OCI-LY1 (cell line): Measurements from ENCODE around the gene UROC1.

Experiments
- H2AFZ ChIP-seq: fragments of 200-600 bp; sonication (generic), shearing (Covaris generic); 2 replicates; pipeline ENCODE4 v1.6.0; 2014; ENCODE audit warnings: antibody characterized with exemption, mild to moderate bottlenecking, low read length
- H3F3A ChIP-seq: fragments of 200-600 bp; sonication (generic), shearing (Covaris generic); 2 replicates; pipeline ENCODE4 v1.6.0; 2014; ENCODE audit warnings: mild to moderate bottlenecking, antibody characterized with exemption, low read length, moderate library complexity; ENCODE audit not compliant: insufficient read depth
- H3K27ac ChIP-seq: fragments of 200-600 bp; sonication (generic); 2 replicates; pipeline ENCODE4 v1.5.1; 2014; ENCODE audit warnings: low read length, mixed run types, mild to moderate bottlenecking, low read depth; ENCODE audit not compliant: poor library complexity, severe bottlenecking
- H3K27me3 ChIP-seq: fragments of 200-600 bp; sonication (generic); 2 replicates; pipeline ENCODE4 v1.6.0; 2014; ENCODE audit warnings: antibody characterized with exemption, mild to moderate bottlenecking, low read length, moderate library complexity; ENCODE audit not compliant: insufficient read depth
- H3K36me3 ChIP-seq: fragments of 200-600 bp; sonication (generic); 2 replicates; pipeline ENCODE4 v1.6.1; 2014; ENCODE audit warnings: mild to moderate bottlenecking, antibody characterized with exemption, low read length, moderate library complexity, mixed read lengths; ENCODE audit not compliant: insufficient read depth
- H3K4me1 ChIP-seq: fragments of 200-600 bp; sonication (generic); 2 replicates; pipeline ENCODE4 v1.5.1; 2014; ENCODE audit warnings: mild to moderate bottlenecking, low read length, moderate library complexity; ENCODE audit not compliant: insufficient read depth, severe bottlenecking
- H3K4me2 ChIP-seq: fragments of 200-600 bp; sonication (generic), shearing (Covaris generic); 2 replicates; pipeline ENCODE4 v1.6.1; 2014; ENCODE audit warnings: low read length
- H3K4me3 ChIP-seq: fragments of 200-600 bp; sonication (generic); 2 replicates; pipeline ENCODE4 v1.5.1; 2014; ENCODE audit warnings: low read length, low read depth, mild to moderate bottlenecking, mixed read lengths; ENCODE audit not compliant: poor library complexity, severe bottlenecking
- H3K79me2 ChIP-seq: fragments of 200-600 bp; shearing (Covaris generic); 2 replicates; pipeline ENCODE4 v1.6.1; 2016; ENCODE audit warnings: mixed run types, low read length, mixed read lengths; ENCODE audit not compliant: insufficient read depth
- H3K9ac ChIP-seq: fragments of 200-600 bp; sonication (generic), shearing (Covaris generic); 2 replicates; pipeline ENCODE4 v1.6.1; 2014; ENCODE audit warnings: mild to moderate bottlenecking, low read length, mixed read lengths
- H3K9me2 ChIP-seq: fragments of 200-600 bp; sonication (generic), shearing (Covaris generic); 2 replicates; pipeline ENCODE4 v1.6.1; 2014; ENCODE audit warnings: low read depth, mild to moderate bottlenecking, low read length, mixed read lengths
- H3K9me3 ChIP-seq: fragments of 200-600 bp; shearing (Covaris generic); 2 replicates; pipeline ENCODE4 v1.6.1; 2014; ENCODE audit warnings: low read length, mixed read lengths
- H4K20me1 ChIP-seq: fragments of 200-600 bp; sonication (generic), shearing (Covaris generic); 2 replicates; pipeline ENCODE4 v1.6.0; 2016; ENCODE audit warnings: mild to moderate bottlenecking, low read length; ENCODE audit not compliant: insufficient read depth
- CTCF ChIP-seq: fragments of 200-600 bp; sonication (generic), shearing (Covaris generic); IDR thresholded peaks from 2 replicates; pipeline ENCODE4 v1.5.1; 2017; ENCODE audit warnings: mild to moderate bottlenecking, antibody characterized with exemption, low read length, moderate library complexity, mixed read lengths
- EZH2 ChIP-seq: fragments of 200-600 bp; sonication (generic), shearing (Covaris generic); IDR thresholded peaks from 2 replicates; pipeline ENCODE4 v1.8.0; 2017; ENCODE audit warnings: borderline replicate concordance, mixed run types, mild to moderate bottlenecking, antibody characterized with exemption, low read length, moderate library complexity, mixed read lengths

Gene UROC1

GRCh38 chr3:126450744-126451143 is 66.8 kb downstream of the UROC1 start:
- Histone ChIP-seq H3K9me3 (no peaks in the 10 kb centered on the region), H3K27ac (no peak overlapping the region), H3K9me2 (no peaks in the 10 kb centered on the region), H4K20me1 (no peaks in the 10 kb centered on the region), H3K27me3 (no peaks in the 10 kb centered on the region), H3K79me2 (no peaks in the 10 kb centered on the region), H3K36me3 (peaks cover 37% of the 10 kb centered on the region; the same call in 1 of the 2 replicates), H3F3A (no peaks in the 10 kb centered on the region), H3K9ac (no peak overlapping the region), H3K4me1 (no peaks in the 10 kb centered on the region), H3K4me2 (no peak overlapping the region), H3K4me3 (no peak overlapping the region), H2AFZ (no peak overlapping the region)
- TF ChIP-seq CTCF (no peak), EZH2 (no peak)

GRCh38 chr3:126450219-126450618 is 67.4 kb downstream of the UROC1 start:
- Histone ChIP-seq H4K20me1 (no peaks in the 10 kb centered on the region), H3K9ac (no peak overlapping the region), H3K36me3 (peaks cover 34% of the 10 kb centered on the region; the same call in 1 of the 2 replicates), H3F3A (no peaks in the 10 kb centered on the region), H3K4me3 (no peak overlapping the region), H3K27ac (no peak overlapping the region), H3K9me3 (no peaks in the 10 kb centered on the region), H3K27me3 (no peaks in the 10 kb centered on the region), H3K9me2 (no peaks in the 10 kb centered on the region), H3K79me2 (no peaks in the 10 kb centered on the region), H3K4me1 (no peaks in the 10 kb centered on the region), H3K4me2 (no peak overlapping the region), H2AFZ (no peak overlapping the region)
- TF ChIP-seq EZH2 (no peak), CTCF (no peak)

GRCh38 chr3:126449621-126450051 is 67.9 kb downstream of the UROC1 start:
- Histone ChIP-seq H3F3A (no peaks in the 10 kb centered on the region), H3K79me2 (no peaks in the 10 kb centered on the region), H3K36me3 (peaks cover 28% of the 10 kb centered on the region; the same call in 1 of the 2 replicates), H3K4me1 (no peaks in the 10 kb centered on the region), H3K4me2 (no peak overlapping the region), H3K27me3 (no peaks in the 10 kb centered on the region), H2AFZ (no peak overlapping the region), H3K4me3 (no peak overlapping the region), H3K27ac (no peak overlapping the region), H4K20me1 (no peaks in the 10 kb centered on the region), H3K9me3 (no peaks in the 10 kb centered on the region), H3K9ac (no peak overlapping the region), H3K9me2 (no peaks in the 10 kb centered on the region)
- TF ChIP-seq CTCF, result no peak
- TF ChIP-seq EZH2, result no peak
